DND-41 (cell line): ENCODE results near the gene G6PD.

Experiments
- EZH2 ChIP-seq: IDR thresholded peaks from 3 replicates; pipeline ENCODE4 v1.6.1; 2012; ENCODE audit warnings: borderline replicate concordance, low read depth, mild to moderate bottlenecking, moderate library complexity, low read length, inconsistent platforms; ENCODE audit not compliant: severe bottlenecking
- TF ChIP-seq, protein P1 (sequence below): IDR thresholded peaks from 2 replicates; pipeline ENCODE4 v1.5.1; 2012; ENCODE audit warnings: borderline replicate concordance, low read length, moderate library complexity, mild to moderate bottlenecking; ENCODE audit not compliant: poor library complexity, severe bottlenecking; ENCODE audit errors: extremely low read depth

DNA sequence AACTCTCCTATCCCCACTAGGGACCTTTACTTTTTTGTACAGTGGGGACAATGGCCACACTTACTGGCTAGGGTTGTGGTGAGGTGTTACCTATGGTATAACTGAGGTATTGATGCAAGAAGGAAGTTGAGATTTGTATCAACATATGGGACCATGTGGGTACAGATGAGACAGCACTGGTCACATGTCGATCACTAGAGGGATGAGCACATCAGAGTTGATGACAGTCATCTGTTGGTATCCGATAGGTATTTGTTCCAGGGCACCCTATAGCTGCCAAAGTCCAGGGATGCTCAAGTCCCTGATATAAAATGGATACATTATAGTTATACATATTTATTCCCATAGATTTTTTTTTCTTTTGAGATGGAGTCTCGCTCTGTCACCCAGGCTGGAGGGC, 43.7 kb downstream of the G6PD start:
- no peak for TF ChIP-seq EZH2
- TF ChIP-seq, protein P1, sequence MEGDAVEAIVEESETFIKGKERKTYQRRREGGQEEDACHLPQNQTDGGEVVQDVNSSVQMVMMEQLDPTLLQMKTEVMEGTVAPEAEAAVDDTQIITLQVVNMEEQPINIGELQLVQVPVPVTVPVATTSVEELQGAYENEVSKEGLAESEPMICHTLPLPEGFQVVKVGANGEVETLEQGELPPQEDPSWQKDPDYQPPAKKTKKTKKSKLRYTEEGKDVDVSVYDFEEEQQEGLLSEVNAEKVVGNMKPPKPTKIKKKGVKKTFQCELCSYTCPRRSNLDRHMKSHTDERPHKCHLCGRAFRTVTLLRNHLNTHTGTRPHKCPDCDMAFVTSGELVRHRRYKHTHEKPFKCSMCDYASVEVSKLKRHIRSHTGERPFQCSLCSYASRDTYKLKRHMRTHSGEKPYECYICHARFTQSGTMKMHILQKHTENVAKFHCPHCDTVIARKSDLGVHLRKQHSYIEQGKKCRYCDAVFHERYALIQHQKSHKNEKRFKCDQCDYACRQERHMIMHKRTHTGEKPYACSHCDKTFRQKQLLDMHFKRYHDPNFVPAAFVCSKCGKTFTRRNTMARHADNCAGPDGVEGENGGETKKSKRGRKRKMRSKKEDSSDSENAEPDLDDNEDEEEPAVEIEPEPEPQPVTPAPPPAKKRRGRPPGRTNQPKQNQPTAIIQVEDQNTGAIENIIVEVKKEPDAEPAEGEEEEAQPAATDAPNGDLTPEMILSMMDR: no peak
